GM18861 (cell line): ENCODE results near the gene AGMAT.
A peak's percentile ranks its signal among the peaks of the same experiment; 100 is the strongest.

Experiments used
- ATAC-seq: cut with Tn5 transposase; IDR thresholded peaks from one replicate; pipeline ENCODE4 v1.9.1; 2021; ENCODE audit not compliant: unreplicated experiment

Gene AGMAT

DNA sequence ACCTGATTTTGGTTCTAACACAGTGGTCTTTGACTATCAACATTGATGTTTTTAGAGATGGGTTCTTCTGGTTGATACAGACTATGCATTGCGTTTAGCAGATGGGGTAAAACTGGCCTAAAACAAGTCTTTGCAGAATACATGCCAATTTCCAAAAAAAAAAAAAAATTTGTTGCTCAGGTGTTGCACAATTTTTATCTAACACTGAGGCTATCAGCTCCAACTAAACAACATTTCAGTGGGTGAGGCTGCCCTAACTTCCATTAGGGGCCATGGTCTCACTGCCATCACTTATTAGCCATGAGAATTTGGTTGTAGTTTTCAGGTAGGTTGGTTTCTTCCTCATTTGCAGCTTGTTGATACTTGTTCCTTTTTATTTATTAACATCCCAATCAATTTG, 14.0 kb downstream of the AGMAT start:
- ATAC-seq, result no peak

DNA sequence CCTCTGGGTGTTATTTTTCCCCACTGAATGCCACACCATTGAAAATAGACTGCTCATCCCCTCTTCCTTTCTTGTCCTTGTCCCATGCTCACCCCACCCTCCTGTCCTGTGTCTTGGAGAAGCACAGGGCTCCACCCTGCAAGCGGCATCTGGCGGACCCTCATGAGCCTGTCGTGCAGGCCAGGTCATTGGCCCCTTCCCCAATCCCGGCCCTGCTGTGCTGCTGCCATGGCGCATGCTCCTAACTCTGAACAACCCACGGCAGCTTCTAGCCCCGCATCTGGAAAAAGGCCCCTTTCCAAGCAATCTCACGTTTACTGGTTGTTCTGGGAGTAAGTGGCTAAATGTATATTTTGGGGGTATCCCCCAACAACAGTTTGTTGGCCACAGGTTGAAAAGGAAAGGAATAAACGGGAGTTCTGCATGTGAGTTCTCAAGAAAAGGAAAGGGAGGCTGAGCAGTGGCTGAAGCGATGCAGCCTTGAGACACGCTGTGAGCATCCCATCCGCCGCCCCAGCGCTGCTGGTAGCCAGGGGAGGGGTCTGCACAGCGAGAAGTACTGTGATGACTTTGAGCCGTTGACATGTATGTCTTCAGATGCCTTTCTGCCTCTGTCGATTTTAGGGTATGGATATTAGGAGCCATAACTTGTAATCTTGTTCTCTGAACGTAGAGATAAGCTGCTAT, 16.3 kb downstream of the AGMAT start:
- ATAC-seq, result no peak

DNA sequence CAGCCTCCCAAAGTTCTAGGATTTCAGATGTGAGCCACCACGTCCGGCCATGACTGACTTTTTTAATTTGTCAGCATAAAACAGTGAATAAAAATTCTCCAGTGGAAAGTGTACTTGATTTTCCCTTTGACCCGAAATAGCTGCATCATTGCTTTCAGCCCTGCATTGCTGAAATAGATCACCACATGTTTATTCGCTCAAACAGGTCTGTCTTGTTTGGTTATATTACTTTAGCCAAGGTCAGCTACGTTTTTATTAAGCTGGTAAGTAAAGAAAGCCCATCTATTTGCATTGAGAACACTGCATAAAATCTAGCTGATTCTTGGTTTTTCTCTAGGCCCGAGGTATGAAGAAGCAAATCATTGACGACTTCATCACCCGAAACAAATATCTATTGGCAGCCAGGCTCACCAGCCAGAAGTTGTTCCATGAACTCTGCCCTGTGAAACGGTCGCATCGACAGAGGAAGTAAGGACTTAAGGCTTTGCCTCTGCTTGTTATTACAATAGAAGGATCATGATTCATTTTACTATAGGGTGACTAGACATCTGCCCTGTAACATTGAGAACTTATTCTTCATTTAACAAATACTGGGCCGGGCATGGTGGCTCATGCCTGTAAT, 25.6 kb downstream of the AGMAT start:
- ATAC-seq, result no peak

DNA sequence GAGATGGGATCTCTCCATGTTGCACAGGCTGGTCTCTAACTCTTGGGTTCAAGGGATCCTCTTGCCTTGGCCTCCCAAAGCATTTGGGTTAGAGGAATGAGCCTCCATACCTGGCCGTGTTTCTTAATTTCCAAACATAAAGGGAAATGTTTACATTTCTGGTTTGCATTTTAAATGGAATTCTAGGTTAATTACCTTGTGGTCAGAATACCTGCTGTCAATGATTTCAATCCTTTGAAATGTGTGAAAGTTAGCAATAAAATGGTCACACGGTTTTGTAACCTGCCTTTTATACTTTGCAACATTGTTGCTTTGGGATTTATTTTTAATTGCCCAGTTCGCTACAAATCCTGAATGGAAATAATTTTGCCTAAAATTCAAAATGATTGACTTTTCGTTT, 26.3 kb downstream of the AGMAT start:
- ATAC-seq, result no peak

DNA sequence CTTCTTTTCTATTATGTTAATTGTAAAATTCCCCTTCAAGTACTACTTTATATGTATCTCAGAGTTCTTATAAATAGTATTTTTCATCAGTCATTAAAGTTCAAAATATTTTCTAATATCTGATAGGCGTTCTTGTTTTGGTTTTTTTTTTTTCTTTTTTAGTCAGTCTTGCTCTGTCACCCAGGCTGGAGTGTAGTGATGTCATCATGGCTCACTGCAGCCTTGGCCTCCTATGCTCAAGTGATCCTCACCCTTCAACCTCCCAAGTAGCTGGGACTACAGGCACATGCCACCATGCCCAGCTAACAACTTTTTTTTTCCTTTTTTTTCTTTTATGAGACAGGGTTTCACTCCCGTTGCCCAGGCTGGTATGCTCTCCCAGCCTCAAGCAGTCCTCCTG, 27.3 kb downstream of the AGMAT start:
- no peak for ATAC-seq

DNA sequence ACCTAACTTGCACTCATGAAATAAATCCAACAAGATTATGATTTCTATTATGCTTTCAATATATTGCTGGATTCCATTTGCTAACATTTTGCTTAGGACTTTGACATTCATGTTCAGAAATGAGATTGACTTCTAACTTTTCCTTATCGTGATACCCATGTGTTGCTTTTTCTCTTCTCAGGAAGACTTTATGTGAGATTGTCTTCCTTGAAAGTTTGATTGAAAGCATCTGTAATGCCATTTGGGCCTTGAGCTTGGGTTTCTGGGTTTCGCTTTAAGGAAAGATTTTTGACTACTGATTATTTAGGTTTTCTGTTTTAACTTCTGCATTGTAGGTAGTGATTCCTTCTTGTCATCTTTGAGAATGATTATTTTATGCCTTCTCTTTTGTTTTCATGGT, 27.8 kb downstream of the AGMAT start:
- no peak for ATAC-seq

DNA sequence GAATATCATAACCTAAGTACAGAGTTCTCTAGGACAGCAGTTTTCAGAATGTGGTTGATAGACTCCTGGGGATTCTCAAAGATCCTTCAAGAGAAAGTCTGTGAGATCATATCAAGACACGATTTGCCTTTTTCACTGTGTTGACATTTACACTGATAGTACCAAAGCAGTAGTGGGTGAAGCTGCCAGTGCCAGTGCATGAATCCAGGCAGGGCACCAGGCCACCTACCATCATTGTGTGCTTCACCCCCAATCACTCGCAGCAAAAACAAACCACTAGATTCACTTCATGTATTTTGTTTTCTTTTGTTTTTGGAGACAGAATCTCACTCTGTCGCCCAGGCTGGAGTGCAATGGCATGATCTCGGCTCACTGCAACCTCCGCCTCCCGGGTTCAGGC, 34.3 kb downstream of the AGMAT start:
- no peak for ATAC-seq

DNA sequence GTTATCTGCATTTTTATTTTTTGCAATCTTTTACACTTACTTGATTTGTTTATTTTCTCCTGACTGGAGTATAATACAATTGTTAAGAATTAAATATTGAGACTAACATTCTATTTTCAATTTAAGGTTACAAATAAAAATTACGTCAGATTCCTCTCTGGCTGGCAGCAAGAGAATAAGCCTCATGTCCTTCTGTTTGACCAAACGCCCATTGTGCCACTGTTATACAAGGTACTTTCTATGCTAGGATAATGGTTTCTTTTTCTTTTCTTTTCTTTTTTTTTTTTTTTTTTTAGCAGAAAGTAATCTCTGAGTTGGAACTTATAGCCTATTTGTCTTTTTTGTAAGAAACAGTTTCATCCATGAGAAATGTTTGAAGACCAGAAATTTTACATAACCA, 38.2 kb downstream of the AGMAT start:
- no peak for ATAC-seq

DNA sequence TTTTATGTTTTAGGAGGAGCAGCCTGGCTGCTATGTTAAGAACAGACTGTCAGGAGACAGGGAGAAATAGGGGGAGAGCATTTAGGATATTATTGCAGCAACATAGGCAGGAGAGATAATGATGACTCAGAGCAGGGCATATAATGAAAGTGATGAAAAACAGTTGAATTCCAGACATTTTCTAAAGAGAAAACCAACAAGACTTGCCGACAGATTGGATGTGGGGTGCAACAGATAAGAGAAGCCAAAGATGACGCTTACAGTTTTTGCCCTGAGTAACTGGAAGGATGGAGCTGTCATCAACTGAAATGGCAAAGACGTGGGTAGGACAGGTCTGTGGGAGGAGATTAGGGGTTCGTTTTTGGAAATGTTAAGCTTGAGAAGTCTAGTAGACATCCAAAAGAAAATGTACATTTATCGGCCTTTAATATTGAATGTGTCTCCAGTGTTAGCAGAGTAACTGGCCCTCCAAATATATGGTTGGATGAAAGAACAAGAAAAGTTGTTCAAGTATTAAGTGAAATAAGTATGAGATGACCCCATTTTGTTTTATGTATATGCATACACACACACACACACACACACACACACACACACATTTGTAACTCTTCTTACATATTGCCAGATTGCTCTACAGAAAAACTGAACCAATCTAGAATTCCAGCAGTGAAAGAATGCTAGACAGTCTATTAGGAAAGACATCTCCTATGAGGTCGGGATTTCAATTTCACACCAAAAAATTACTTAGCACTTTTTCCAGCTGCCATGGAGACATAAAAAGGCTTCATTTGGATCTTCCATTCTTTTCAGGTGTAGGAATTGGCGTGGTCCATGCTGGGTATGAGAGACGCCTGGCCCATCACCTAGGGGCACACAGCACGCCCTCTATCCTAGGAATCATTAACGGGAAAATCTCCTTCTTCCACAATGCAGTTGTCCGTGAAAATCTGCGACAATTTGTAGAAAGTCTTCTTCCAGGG, 41.0 kb downstream of the AGMAT start:
- ATAC-seq, result no peak

DNA sequence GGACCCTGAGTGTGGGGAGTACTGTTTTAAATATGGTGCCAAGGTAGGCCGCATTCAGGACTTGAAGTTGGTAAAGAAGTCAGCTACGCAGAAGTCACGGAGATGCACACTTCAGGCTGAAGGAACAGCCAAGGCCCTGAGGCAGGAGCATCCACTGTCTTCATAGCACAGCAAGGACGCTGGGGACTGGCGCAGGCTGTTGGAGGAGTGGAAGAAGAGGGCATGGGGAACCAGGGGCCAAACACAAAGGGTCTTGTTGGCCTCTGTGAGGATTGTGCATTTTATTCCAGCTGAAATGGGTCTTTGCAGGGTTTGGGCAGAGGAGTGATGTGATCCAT, 41.6 kb downstream of the AGMAT start:
- no peak for ATAC-seq

DNA sequence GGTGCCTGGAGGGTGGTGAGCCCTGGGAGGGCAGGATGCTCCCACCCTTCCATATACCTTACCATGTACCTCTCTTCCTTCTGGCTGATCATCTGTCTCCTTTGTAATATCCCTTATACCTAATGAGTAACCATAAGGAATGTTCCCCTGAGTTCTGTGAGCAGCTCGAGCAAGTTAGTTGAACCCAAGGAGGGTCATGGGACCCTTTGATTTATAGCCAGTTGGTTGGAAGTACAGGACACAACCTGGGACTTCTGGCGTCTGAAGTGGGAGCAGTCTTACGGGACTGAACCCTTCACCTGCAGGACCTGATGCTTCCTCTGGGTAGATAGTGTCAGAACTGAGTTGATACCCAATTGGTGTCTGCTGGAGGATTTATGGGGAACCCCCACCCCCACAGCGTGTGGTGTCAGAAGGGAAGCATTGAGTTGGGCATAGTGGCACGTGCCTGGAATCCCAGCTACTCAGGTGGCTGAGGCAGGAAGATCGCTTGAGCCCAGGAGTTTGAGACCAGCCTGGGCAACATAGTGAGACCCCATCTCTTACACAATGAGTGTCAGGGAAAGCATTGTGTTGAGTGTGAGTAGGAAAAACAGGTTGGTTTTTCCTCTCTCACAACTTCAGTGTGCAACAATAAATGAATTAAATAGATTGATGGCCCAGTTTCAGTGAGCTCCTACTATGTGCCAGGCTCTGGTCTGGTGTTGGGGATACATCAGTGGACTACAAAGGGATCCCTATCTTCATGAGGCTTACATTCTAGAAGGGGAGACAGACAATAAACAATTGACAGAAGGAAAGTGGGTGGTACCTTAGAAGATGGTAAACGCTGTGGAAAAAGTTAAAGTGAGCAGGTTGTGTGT, 42.2 kb downstream of the AGMAT start:
- no peak for ATAC-seq

DNA sequence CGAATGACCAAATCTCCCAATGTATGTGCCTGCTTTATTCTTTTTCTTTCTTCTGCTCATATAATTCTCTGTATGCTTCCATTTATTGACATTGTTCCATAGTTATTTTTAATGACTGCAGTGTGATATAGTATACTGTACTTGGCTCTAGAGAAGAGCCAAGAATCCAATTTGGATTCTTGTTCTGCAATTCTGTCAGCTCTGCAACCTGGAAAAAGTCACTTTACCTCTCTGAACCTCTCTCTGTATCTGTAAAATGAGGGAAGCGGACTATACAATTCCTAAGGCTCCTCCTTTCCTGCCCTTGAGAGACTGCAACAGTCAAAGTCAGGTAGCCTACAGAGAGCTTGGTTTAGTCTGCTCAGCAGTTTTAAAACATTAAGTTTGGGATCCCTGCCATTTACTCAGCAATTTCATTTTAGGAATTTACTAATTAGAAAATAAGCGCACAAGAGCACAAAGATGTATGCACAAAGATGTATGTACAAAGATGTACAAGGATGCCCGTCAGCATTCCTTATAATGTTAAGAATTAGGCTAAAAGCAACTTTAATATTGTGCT, 43.5 kb downstream of the AGMAT start:
- no peak for ATAC-seq

DNA sequence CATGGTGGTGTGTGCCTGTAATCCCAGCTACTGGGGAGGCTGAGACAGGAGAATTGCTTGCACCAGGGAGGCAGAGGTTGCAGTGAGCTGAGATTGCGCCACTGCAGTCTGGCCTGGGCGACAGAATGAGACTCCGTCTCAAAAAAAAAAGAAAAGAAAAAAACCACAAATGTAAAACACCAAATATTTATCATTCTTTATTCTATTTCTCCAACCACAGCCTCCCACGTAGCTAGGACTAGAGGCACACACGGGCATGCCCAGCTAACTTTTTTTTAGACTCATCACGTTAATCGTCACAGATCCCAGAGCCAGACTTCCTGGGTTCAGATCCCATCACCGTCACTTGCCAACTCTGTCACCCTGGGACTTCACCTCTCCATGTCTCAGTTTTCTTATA, 44.7 kb downstream of the AGMAT start:
- no peak for ATAC-seq

DNA sequence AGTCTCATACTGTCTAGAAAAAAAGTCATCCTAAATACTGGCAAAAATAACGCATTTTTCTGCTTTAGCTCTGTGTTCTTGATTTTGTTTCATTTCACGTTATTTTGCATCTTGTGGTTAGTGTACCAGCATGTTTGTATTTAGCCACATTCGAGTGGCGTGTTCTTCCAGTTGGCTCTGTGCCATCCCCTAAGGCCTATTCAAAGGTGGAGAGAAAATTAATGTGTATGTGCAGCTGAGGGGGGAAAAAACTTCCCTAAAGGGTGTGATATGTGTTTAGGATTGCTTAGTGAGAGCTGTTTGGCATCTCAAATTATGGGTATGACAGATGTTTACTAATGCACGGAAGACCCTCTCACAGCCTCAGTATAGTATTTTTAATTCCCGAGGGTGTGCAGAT, 46.1 kb downstream of the AGMAT start:
- ATAC-seq, result no peak

DNA sequence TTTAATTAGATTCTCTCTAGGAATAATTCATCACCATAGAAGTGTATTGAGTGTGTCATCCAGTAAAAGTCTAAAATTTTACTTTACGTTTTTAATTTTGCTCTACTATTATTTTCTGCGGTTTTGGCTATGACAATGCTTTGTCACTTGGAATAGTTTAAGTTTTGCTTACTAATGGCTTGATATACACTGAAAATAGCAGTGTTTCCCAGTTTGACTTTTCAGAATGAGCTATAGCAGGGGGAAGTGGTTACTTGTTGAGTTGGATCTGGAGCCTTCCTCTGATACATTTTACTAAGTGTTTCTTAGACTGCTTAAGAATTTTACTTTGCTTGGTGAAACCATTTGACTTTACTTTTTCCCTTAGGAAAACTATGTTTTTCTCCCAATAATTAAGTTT, 53.2 kb downstream of the AGMAT start:
- no peak for ATAC-seq

DNA sequence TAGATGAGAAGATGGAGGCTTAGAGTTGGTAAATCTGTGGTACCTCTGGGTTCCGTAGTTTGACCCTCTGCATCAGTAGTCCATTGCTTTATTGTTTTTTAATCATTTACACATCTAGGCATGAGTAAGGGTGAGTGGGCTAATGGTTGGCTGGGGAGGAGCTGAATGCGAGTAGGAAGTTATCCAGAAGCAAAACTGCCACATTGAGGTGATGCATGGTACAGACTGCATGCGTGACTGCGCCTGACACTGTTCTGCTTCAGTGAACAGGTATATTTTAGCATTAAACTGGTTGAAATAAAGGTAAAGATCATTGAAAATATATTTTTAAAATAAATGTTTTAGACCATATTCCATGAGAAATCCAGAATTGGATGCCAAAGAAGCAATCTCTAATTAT, 53.8 kb downstream of the AGMAT start:
- ATAC-seq, result no peak

DNA sequence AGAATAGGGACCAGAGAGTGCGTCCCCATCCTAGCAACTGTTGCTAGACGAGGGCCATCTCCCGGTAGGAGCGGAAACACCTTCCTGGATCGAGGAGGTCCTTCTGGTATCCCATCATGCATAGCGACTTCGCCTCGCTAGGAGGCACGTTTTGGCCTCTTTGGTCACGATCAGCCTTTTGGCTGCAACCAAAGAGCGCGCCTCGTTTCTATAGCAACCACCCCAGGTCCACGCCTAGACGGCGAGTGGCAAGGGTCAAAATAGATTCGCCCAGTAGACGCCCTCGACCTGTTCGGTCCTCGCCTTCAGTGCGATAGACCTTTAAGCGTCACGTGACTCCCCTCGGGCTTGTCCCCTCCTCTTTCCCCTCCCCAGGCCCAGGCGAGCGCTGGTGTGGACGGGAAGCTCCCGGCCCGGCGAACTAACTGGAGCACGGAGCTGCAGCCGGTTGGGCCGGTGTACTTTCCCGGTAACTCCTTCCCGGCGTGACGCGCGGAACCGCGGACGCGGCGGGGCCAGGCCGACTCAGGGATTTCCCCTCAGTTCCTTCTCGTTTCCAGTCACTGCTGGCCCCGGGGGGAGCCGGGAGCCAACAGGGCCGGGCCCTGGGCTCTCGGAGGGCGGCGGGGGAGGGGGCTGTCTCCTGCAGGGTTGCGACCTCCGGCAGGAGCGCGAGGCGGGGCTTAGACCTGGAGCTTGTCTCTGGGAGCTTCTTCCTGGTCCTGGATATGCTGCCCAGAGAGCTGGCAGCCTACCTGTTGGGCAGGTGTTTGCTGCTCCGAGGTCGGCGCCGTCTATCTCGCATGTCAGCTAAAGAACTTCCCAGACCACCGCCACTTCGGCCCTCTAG, 58.1 kb downstream of the AGMAT start, which contains the start of gene DNAJC16:
TSS of gene DNAJC16 (plus strand) at position 359 of the 850 bp plus-strand sequence. CDS start 2,258 bp downstream, outside the sequence.
- peak; percentile 74 for ATAC-seq

DNA sequence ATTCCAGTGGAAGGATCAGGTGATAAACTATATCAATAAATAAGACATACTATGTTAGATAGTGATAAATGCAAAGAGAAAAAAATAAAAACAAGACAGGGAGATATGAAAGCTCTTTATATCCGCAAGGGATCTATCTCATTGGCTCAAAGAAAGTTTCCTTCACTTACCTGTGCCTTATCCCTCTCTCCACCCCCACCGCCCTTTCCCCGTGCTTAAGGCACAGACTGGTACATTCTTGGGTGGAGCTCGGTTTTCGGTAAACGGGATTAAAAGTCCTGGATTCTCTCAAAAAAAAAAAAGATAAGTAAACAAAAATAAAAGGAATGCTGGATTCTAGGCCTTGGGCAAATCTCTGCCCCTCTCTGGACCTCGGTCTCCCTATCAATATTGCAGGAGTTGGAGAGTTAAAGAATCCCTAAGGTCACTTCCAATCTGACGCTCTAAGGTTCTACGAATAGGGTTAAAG, 58.8 kb downstream of the AGMAT start:
- ATAC-seq, result no peak
